ENCODE data around the gene RAB28.

GRCh38 chr4:13464973-13465372 is 19.2 kb downstream of the RAB28 start:
- TF ChIP-seq CTCF (IDR thresholded peaks at IDR 0.05) (no peak), POLR2A (IDR thresholded peaks at IDR 0.05) (no peak), EP300 (IDR thresholded peaks at IDR 0.05) (no peak)
